HG03558 (cell line): ENCODE results near the gene HUS1.
"Not testable (repeated sequence)": the region's sequence is repeated elsewhere in the genome, so short reads cannot be mapped to it uniquely, and the experiment has no call there.

Experiments
- ATAC-seq: cut with Tn5 transposase; IDR thresholded peaks from one replicate; pipeline ENCODE4 v1.9.1; 2021; ENCODE audit warnings: moderate number of reproducible peaks; ENCODE audit not compliant: unreplicated experiment; ENCODE audit errors: extremely low read depth

HUS1 gene

DNA sequence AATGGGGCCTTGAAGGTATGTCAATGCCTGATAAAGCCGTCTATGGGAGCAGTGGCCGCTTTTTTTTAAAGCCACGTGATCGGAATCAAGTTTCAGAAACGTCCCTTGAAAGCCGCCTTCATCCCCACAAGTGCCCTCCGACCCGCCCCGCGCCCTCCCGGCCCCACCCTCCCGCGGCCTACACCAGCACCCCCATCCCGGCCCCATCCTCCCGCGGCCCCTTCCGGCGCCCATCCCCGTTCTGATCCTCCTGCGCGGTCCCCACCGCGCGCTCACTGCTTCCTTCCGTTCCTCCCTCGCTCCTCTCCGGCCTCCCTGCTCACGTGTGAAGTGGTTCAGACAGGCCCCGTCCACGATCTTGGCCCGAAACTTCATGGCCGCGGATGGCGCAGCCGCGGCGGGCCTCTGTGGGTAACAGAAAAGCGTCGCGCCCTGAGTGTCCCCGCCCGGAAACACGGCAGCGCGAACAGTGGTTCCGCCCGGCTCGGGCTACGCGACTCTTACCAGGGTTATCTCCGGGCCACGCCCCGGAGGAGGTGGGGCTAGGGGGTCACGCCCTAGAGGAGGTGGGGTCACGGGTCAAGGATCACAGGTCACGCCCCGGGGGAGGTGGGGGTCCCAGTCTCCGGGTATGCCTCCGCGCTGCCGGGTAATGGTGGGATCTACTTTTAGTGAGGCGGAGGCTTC, at the start of gene HUS1:
TSS of gene HUS1 (minus strand) at position 471 of the 687 bp plus-strand sequence. CDS start at position 375, 96 bp downstream.
- peak; percentile 96 for ATAC-seq

DNA sequence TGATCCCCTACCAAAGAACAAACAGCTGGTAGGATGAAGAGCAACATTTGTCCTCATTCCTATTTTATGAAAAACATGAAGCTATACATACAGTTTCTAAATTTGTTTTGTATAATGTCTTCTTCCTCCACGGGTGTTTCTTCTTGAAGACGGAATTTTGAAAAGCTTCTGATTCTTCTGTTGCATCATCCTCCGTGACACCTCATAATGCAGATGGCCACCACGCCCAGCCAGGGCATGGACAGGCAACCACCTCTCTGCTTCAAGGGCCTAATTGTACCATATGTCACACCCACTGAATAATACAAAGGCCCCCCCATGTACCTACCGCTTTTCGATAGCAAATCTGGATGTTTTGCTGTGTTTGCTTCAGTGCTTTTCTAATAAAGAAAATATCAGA, 49.5 kb upstream of the HUS1 start, which contains the start of gene SUN3:
TSS of gene SUN3 (minus strand) at position 170 of the 400 bp plus-strand sequence. CDS start at position 1, 169 bp downstream.
- no peak for ATAC-seq

DNA sequence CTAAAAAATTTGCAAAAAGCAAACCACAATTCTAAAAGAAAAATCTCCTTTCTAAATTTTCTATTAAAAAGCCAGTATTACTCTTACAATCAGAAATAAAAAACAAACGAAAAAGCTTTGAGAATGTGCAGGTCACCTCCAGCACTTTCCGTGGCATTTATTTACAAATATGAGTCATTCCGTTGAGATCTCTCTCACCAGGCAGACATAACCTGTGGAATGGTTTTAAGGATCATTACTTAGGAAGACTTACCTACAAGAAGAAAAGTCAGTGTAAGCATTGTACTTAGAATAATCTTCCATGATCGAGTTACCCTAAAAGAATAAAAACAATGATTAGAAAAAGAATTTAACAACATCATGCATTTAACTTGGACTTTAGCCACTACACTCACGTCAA, 46.2 kb upstream of the HUS1 start:
- ATAC-seq = no peak

DNA sequence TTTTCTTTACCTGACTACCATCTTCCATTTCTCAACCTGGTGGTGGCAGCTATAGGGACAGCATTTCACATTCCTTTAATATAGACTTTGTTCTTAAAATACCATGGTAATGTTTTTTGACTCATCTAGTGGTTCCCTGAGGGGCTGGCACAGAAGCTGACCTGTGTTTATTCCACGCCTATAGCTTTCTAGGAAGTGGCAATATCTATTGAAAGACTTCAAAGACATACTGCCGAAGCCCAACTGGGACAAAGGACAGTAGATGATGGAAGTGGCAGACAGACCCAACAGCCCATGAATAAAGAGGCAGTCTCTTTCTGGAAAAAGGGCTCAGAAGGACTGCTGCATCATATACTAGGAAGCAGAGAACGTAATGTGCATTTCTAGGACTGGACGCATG, 38.3 kb upstream of the HUS1 start:
- no peak for ATAC-seq

DNA sequence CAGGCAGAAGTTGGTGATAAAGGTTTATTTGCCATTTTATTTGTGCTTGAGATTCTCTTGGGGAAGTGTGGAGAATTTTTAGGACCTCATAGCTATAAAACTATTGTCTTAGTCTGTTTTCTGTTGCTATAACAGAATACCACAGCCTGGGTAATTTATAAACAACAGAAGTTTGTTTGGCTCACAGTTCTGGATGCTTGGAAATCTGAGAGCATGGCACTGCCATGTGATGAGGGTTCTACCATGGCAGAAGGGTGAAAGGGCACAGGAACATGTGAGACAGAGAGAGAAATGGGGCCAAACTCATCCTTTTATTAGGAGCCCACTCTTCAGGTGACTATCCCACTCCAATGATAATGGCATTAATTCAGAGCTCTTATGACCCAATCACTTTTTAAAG, 37.2 kb upstream of the HUS1 start:
- ATAC-seq = no peak

DNA sequence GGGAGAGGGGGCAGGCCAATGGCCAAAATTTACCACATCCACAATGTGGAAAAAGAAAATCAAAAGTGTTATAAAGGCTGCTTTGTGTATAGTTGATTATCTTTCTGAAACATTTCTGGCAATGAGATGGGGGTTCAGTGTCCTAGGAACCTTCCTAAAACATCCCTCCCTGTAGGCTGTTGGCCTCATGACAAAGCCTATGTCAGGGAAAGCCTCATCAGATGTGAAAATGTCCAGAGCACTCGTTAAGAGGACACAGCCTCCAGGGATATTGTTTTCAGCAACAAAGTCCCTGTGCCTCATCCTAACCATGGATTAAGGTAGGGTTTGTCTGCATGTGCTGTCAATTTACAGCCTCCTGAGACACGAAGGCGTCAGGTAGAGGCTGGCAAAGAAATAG, 32.5 kb upstream of the HUS1 start:
- ATAC-seq = no peak

DNA sequence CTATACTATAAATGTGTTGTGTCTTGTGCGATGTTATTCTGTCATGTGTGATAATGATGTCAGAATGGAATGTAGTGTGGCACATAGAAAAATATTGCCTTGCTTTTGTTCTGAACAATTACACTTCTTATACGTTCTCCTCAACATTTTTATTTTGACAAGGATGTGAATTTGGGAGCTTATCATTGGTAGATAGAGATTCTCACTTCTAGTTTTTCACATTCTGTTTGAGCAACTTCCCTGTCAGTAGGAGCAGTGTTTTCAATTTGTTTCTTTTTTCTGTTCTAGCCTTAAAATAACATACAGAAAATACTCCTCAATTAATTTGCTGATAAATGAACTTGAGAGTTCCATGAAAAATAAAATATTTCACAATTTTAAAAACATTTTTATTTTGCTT, 31.9 kb upstream of the HUS1 start:
- ATAC-seq = no peak

DNA sequence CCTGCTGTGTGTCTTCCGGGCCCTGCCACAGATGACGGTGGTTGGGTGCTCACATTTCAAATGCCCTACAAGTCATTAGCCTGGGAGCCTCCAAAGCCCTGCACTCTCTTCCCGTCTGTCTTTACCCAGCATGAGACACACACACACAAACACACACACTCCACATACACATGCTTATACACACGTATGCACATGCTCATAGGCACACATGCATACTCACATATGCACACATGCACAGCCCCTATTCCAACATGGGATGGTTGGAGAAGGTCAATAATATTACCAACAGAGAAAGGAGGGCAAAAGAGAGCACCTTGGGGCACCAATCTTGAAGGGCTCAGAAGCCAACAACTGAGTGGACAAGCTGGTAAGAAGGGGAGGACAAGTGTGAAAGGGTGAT, 30.5 kb upstream of the HUS1 start:
- ATAC-seq = no peak

DNA sequence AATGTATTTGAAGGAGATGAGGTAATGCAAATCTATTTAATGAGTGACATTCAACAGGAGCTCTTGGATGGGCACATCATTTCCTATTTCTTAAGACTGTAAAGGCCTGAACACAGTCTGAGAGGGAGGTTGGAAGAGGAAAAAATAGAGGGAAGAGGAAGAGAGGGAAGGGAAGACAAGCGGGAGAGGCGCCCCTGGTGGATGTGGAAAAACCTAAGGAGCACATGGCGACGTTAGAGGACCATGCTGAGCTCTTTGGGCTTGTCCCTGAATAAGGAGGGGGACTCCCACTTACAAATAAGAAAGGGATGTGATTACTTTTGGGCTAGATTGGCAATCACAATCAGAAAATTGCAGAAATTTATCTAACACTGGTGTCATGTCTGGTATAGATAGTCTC, 29.8 kb upstream of the HUS1 start:
- ATAC-seq = no peak

DNA sequence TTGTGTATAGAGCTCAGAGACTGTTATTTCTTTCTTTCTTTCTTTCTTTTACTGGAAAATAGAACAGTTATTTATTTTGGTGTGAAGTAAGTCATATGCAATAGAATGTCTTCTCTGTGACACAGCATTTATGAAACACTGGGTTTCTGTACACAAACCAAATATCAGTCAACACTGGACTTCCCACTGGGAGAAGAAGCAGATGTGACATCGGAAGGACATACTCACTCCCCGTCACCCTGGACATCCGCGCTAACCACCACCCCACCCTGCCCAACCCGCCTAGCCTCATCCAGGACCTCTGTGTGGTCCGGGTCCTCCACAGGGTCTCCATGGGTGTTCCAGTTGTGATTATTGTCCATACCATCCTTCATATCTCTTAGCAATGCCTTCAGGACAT, 27.5 kb upstream of the HUS1 start:
- ATAC-seq = no peak

DNA sequence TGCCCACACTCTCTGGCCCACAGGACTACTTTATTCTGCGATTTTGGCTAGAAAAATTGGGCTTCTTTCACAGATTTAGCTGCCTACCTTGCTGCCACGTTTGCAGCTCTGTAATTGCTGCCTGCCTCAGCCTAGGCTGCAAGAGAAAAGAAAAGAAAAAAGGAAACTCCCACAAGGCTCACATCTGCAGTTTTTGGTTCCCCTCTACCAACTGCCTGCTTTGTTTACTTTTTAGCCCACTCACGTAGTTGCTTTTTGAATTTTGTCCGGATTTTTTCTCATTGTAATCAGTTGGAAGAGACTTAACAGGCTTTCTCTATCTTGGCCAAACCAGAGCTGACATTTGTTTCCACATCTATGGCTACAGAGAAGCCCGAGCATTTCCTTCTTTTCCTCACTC, 25.2 kb upstream of the HUS1 start:
- ATAC-seq = no peak

DNA sequence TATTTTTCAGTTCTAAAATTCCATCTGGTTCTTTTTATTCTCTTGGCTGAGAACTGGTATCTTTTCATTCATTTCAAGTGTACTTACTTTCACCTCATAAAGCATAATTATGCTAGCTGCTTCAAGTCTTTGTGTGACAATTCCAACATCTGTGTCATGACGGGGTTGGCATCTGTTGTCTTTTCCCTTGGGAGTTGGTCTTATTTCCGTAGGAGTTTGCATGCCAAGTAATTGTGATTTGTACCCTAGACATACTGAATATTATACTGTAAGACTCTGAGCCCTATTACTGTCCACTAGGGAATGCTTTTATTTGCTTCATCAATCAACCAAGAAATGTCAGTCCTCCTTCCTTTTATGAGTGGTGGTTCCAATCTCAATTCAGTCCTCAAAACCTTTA, 24.6 kb upstream of the HUS1 start:
- ATAC-seq = no peak

DNA sequence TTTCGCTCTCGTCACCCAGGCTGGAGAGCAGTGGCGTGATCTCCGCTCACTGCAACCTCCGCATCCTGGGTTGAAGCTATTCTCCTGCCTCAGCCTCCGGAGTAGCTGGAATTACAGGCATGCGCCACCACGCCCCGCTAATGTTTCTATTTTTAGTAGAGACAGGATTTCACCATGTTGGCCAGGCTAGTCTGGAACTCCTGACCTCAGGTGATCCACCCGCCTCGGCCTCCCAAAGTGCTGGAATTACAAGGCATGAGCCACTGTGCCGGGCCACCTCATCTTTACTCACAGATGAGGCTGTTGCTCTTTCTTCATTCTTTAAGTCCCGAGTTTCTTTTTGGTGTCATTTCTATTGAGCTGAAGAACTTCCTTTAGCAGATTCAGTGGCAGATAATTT, 20.7 kb upstream of the HUS1 start:
- not testable (repeated sequence) for ATAC-seq

DNA sequence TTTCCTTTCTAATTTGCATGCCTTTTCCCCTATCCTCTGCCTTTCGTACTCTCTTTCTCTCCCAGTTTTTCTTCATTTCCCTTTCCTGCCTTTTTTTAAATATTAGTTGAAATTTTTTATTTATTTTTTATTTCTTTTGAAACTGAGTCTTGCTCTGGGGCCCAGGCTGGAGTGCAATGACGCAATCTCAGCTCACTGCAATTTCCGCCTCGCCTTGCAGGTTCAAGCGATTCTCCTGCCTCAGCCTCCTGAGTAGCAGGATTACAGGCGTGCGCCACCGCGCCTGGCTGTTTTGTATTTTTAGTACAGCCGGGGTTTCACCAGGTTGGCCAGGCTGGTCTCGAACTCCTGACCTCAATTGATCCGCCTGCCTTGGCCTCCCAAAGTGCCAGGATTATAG, 20.0 kb upstream of the HUS1 start:
- ATAC-seq = no peak

DNA sequence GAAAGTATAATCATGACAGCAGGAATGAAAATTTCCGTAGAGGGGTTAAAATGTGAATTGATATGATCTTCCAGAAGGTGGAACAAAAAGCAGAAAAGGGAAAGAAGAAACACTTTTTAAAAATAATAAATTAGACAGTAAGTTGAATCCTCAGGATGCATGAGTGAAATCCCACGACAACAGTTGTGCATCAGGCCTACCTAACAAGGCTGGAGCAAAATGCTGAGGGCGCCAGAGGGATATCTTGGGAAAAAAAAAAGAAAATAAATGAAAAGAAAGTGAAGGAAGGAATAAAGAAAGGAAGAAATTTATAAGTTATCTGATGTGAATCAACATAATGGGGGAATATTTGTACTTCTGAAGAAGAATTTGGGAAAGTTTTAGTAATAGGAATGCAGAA, 13.0 kb upstream of the HUS1 start:
- ATAC-seq = no peak

DNA sequence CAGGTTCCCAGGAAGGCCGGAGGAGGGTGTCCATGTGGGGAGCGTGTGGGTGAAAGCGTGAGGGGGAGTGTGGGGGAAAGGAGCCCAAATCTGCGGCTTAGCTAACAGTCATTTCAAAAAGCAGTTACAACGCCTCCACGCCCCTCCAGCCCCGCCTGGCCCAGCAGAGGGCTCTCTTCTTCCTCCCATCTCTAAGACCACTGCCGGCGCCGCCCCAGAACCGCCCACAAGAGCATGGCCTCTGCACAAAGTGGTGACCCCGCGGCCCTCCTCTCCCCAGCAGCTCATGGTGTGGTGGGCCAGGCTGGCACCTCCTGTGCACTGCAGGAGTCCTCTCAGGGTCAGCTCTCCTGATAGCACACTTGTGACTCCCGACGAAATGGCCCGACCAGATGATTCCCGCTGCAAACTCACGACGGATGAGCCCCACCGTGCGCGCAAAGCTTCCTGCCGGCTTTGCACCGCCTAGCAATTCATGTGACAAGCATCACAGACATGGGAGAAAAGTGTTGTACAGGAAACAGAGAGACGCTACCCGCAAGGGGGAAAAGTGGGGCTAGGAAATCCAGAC, 12.4 kb upstream of the HUS1 start:
- peak; percentile 86 for ATAC-seq

DNA sequence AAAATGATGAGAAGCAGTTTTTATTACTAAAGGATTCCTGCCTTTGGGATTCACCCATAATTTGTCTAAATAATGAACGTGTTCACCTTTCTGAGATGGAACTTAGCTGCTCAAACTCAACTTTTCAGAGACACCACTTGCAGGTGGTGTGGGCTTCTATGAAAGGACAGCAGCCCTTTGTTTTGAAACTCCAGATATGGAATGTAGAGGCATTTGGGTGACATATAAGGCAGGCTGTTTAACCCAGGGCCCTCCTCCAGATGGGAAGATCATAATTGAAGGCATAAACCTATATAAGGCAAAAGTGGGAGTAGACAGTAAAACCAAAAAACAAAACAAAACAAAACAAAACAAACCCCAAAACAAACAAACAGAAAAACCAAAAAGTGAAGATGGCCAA, 11.9 kb upstream of the HUS1 start:
- no peak for ATAC-seq

DNA sequence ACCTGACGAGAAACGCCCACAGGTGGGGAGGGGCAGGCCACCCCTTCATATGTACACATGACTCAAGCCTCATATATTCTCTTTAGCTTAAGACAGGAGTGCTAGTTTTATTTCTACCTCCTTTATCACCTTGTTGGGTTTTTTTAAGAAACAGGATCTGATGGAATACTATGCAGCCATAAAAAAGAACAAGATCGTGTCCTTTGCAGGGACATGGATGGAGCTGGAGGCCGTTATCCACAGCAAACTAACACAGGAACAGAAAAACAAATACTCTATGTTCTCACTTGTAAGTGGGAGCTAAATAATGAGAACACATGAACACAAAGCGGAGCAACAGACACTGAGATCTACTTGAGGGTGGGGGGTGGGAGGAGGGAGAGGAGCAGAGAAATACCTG, 11.2 kb upstream of the HUS1 start:
- ATAC-seq = no peak

DNA sequence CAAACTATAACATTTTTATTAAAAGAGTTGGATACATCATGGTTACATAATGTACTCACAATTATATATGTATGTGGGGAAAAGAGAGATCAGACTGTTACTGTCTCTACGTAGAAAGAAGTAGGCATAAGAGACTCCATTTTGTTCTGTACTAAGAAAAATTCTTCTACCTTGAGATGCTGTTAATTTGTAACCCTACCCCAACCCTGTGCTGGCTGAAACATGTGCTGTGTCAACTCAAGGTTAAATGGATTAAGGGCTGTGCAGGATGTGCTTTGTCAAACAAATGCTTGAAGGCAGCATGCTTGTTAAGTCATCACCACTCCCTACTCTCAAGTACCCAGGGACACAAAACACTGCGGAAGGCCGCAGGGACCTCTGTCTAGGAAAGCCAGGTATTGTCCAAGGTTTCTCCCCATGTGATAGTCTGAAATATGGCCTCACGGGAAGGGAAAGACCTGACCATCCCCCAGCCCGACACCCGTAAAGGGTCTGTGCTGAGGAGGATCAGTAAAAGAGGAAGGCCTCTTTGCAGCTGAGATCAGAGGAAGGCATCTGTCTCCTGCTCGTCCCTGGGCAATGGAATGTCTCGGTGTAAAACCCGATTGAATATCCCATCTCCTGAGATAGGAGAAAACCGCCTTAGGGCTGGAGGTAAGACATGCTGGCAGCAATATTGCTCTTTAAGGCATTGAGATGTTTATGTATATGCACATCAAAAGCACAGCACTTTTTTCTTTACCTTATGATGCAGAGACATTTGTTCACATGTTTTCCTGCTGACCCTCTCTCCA, 10.4 kb upstream of the HUS1 start:
- not testable (repeated sequence) for ATAC-seq

DNA sequence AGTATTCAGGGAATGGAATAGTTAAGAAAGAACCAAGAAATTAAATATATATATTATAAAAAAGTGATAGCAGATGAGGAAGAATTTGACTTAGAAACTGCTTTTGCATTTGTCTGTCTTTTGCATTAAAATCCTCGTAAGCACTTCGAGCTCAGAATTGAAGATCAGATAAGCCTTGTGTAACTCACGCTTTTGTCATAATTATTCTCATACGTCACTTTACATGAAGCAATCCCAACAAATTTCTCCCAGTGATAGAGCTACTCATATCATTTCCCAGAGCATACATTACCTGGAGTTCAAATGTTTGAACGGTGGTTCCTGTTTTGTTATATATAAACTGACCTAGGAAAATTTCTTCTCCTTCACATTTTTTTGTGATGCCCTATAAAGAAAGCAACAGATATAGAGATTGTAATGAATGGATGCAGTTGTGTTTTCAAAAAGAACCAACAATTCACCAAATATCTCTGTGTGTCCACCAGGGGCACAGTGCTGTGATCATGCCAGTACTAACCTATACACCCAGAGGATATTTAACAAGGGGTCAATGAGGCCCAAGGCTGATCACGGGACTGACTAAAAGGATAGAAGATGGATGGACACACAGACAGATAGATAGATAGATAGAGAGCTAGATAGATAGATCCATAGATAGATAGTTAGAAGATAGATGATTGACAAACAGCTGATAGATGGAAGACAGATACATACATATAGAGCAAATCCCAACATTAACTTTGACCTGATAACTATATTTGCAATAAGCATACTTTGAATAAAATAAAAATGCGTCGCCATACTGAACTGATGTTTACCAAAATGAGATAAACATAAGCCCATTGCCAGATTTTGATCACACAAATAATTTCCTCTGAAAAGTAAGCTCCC, 9.3 kb upstream of the HUS1 start:
- ATAC-seq = no peak
